Activated CD4-positive, alpha-beta memory T cell treated with anti-CD3 and anti-CD28 coated beads, Interleukin-2, amount 10 ng/mL, durations not matched to agents 7 days and 5 days (primary cell): ENCODE results near the gene TUBA1A. TPM values are rescaled to one million over a fixed set of nuclear protein-coding genes. Genes with fewer than 3 reads are reported as not detected.
"Not testable (repeated sequence)": the region's sequence is repeated elsewhere in the genome, so short reads cannot be mapped to it uniquely, and the experiment has no call there.

ENCODE experiments used
- CTCF ChIA-PET: fragments of 350-600 bp; sonication (Branson Sonifier 250); formaldehyde crosslinking; loops from one replicate; lab custom pipeline; 2021; ENCODE audit warnings: antibody characterized with exemption, inconsistent platforms; lab: Charles Lee
- POLR2A ChIA-PET: fragments of 350-600 bp; sonication (Branson Sonifier 250); formaldehyde crosslinking; loops from one replicate; lab custom pipeline; 2021; ENCODE audit warnings: antibody characterized with exemption; lab: Charles Lee
- DNase-seq: peaks from one replicate; pipeline ENCODE4 v3.0.0-alpha.2; 2020
- H3K27ac Mint-ChIP-seq: one replicate; pipeline ENCODE4 v1.8.0; 2021; ENCODE audit warnings: mild to moderate bottlenecking, mixed read lengths
- H3K27me3 Mint-ChIP-seq: one replicate; pipeline ENCODE4 v1.8.0; 2021; ENCODE audit warnings: mixed read lengths
- H3K36me3 Mint-ChIP-seq: one replicate; pipeline ENCODE4 v1.8.0; 2021; ENCODE audit warnings: low read depth, mixed read lengths
- H3K4me1 Mint-ChIP-seq: one replicate; pipeline ENCODE4 v1.8.0; 2021; ENCODE audit warnings: mixed read lengths
- H3K4me3 Mint-ChIP-seq: one replicate; pipeline ENCODE4 v1.8.0; 2021; ENCODE audit warnings: mild to moderate bottlenecking, mixed read lengths
- H3K9me3 Mint-ChIP-seq: one replicate; pipeline ENCODE4 v1.8.0; 2021; ENCODE audit warnings: mixed read lengths
- total RNA-seq, 2 experiments: library from RNA; stranded (reverse); gene quantifications; one replicate each; pipeline ENCODE4 v1.2.3, GENCODE V29; 2021

TUBA1A gene
- total RNA-seq, 2 experiments from 2014 or later = 106 to 109 TPM

GRCh38 chr12:49138587-49138986 lies 50.3 kb downstream of the TUBA1A start:
- Mint-ChIP-seq H3K4me3 (no peak overlapping the region), H3K36me3 (peaks cover 3% of the 10 kb centered on the region), H3K9me3 (no peaks in the 10 kb centered on the region), H3K27me3 (no peaks in the 10 kb centered on the region), H3K4me1 (peaks cover 9% of the 10 kb centered on the region), H3K27ac (no peak overlapping the region)
- DNase-seq = no peak
- CTCF ChIA-PET = interaction anchor here (0.8 to 1.2 kb wide), 3 partner anchors 42 to 127 kb away, joined by 3 to 4 read pairs (median 3); no protein-coding TSS in a partner anchor
- POLR2A ChIA-PET = interaction anchor here (1.1 to 2.1 kb wide), 3 partner anchors 8 to 125 kb away, joined by 3 to 6 read pairs (median 5); partner anchors contain the start of genes TUBA1A and TUBA1B

DNA sequence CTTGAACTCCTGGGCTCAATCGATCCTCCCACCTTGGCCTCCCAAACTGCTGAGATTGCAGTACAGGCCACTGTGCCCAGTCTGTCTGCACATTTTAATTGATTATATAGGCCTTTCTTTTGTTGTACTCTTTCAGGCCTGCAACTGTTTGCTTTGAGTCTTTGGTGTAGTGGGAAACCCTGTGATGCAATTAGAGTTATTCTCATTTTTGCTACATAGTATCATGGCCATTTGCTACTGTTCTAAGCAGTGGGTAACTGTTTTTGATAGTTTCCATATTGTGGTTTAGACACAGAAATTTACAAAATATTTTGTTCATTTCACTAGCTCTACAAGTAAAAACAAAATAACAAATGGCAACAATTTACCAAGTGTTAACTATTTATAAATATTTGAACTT lies 51.4 kb downstream of the TUBA1A start:
- ChIA-PET POLR2A (interaction anchor here (1.4 kb wide), 1 partner anchor 127 kb away, joined by 3 read pairs; no protein-coding TSS in a partner anchor), CTCF (interaction anchor here (0.6 to 1.2 kb wide), 2 partner anchors 128 to 1299 kb away, joined by 3 to 4 read pairs; no protein-coding TSS in a partner anchor)

GRCh38 chr12:49136997-49137396 lies 51.9 kb downstream of the TUBA1A start:
- CTCF ChIA-PET = interaction anchor here (0.6 kb wide), 1 partner anchor 1298 kb away, joined by 3 read pairs; no protein-coding TSS in a partner anchor
- H3K27me3 Mint-ChIP-seq, H3K27ac Mint-ChIP-seq, POLR2A ChIA-PET, DNase-seq, H3K9me3 Mint-ChIP-seq, H3K36me3 Mint-ChIP-seq, H3K4me3 Mint-ChIP-seq: not testable (repeated sequence)
- peaks cover 25% of the 10 kb centered on the region for H3K4me1 Mint-ChIP-seq

More for the DNA sequence above, 51.4 kb downstream of the TUBA1A start:
- Mint-ChIP-seq H3K27me3 (no peaks in the 10 kb centered on the region), H3K27ac (no peak overlapping the region), H3K9me3 (no peaks in the 10 kb centered on the region), H3K4me3 (no peak overlapping the region), H3K4me1 (peaks cover 20% of the 10 kb centered on the region), H3K36me3 (peaks cover 3% of the 10 kb centered on the region)
- DNase-seq = no peak

Other genes with a start within 250 kb of the TUBA1A start
- 100 to 1,000 TPM; 114 to 122 TPM for gene ARF3, start 231.6 kb downstream of the TUBA1A start, total RNA-seq
- 1 to 10 TPM; 4.1 to 4.2 TPM for gene WNT10B, start 217.3 kb downstream of the TUBA1A start, total RNA-seq
- gene WNT1, start 210.8 kb downstream of the TUBA1A start, total RNA-seq = under 1 TPM; 0.33 to 0.73 TPM
- gene DDN, start 189.7 kb downstream of the TUBA1A start, total RNA-seq = under 1 TPM; 0.23 TPM
- 10 to 100 TPM; 65.9 to 70.2 TPM for gene PRKAG1, start 170.3 kb downstream of the TUBA1A start, total RNA-seq
- gene KMT2D, start 128.3 kb downstream of the TUBA1A start, total RNA-seq = 10 to 100 TPM; 82.3 to 87.8 TPM
- gene RHEBL1, start 119.1 kb downstream of the TUBA1A start, total RNA-seq = 10 to 100 TPM; 14.8 to 15.8 TPM
- gene DHH, start 94.3 kb downstream of the TUBA1A start, total RNA-seq = under 1 TPM; 0.08 to 0.20 TPM
- 10 to 100 TPM; 82.8 to 85.3 TPM for gene LMBR1L, start 78.2 kb downstream of the TUBA1A start, total RNA-seq
- gene TUBA1B, start 57.7 kb downstream of the TUBA1A start, total RNA-seq = 1,000 to 10,000 TPM; 1,691 to 1,705 TPM
- gene TUBA1C, start 76.0 kb upstream of the TUBA1A start, total RNA-seq = 100 to 1,000 TPM; 250 to 262 TPM
- gene PRPH, start 106.1 kb upstream of the TUBA1A start, total RNA-seq = under 1 TPM in 1 of 2 experiments, not detected in 1; 0.38 TPM
- 10 to 100 TPM; 75.1 to 79.5 TPM for gene TROAP, start 134.2 kb upstream of the TUBA1A start, total RNA-seq
- not detected for gene C1QL4, start 148.1 kb upstream of the TUBA1A start, total RNA-seq
- under 1 TPM in 1 of 2 experiments, not detected in 1; 0.05 TPM for gene DNAJC22, start 157.8 kb upstream of the TUBA1A start, total RNA-seq
- gene SPATS2, start 178.4 kb upstream of the TUBA1A start, total RNA-seq = 10 to 100 TPM; 12.3 to 15.6 TPM